Right lobe of liver (tissue), 6 donors: ENCODE data around the gene COCH. TPM values are rescaled to one million over a fixed set of nuclear protein-coding genes. Genes with fewer than 3 reads are reported as not detected.
A peak's percentile ranks its signal among the peaks of the same experiment; 100 is the strongest.
"Not testable (repeated sequence)": the region's sequence is repeated elsewhere in the genome, so short reads cannot be mapped to it uniquely, and the experiment has no call there.

Source experiments
- ATAC-seq, 4 donors: fragments of 200-7000 bp; cut with Tn5 transposase; one replicate each; pipeline ENCODE4 v1.9.1; 2020; ENCODE audit warnings: mild to moderate bottlenecking in 4 of 4, moderate library complexity in 4 of 4
- DNase-seq, 3 donors: peaks; one replicate each; pipeline ENCODE4 v3.0.0-alpha.2; 2020
- H3K27ac ChIP-seq, 3 donors: fragments of 200-600 bp; one replicate each; pipeline ENCODE4 v1.8.0; 2022
- H3K27me3 ChIP-seq, 2 donors: fragments of 200-600 bp; one replicate each; pipeline ENCODE4 v1.8.0; 2022
- H3K36me3 ChIP-seq, 4 donors: fragments of 200-600 bp; sonication (generic) in 1 of 4; one replicate each; pipeline versions ENCODE4 v1.5.1 to v1.8.0; 2017 to 2022; ENCODE audit warnings: control low read depth in 1 of 4
- H3K4me1 ChIP-seq, 4 donors: fragments of 200-600 bp; sonication (generic) in 1 of 4; one replicate each; pipeline versions ENCODE4 v1.5.1 to v1.8.0; 2017 to 2022; ENCODE audit warnings: control low read depth in 1 of 4
- H3K4me3 ChIP-seq, 3 donors: fragments of 200-600 bp; one replicate each; pipeline ENCODE4 v1.8.0; 2022
- H3K9me3 ChIP-seq, 4 donors: fragments of 200-600 bp; sonication (generic) in 1 of 4; one replicate each; pipeline versions ENCODE4 v1.5.1 to v1.8.0; 2017 to 2022; ENCODE audit warnings: control low read depth in 1 of 4
- POLR2A ChIP-seq: fragments of 450-650 bp; IDR thresholded peaks from one replicate; pipeline ENCODE4 v1.6.1; 2017; ENCODE audit warnings: antibody characterized with exemption, mild to moderate bottlenecking
- WGBS: methylation state at CpG from one replicate; pipeline ENCODE4 v1.1.6; 2018; ENCODE audit warnings: low coverage, low lambda C conversion rate; ENCODE audit not compliant: insufficient coverage; ENCODE audit errors: missing lambda C conversion rate; 5-methylcytosine and 5-hydroxymethylcytosine counted together
- intact Hi-C, 2 donors: fragments of 100-400 bp; cut with DNase I; formaldehyde crosslinking; loops; one replicate each; pipeline versions ENCODE4 v1.11.2 to v1.14.1; 2022
- total RNA-seq, 6 experiments: library from RNA; depleted of rRNA in 2 of 6; stranded (reverse); fragments of >200 nt in 2 of 6; fragmentation: NEBNext Ultra II Directional in 3 of 6; extraction: Animal tissue kit (Norgen Biotek cat#: 25700) in 3 of 6; gene quantifications; one replicate each; pipeline versions ENCODE4 v1.1.0 to v1.2.4, GENCODE V29; 2016 to 2023
- TF ChIP-seq, protein P1 (sequence below), 4 donors: fragments of 200-600 bp in 3 of 4; fragments of 450-650 bp in 1 of 4; IDR thresholded peaks; one replicate each; pipeline versions ENCODE4 v1.5.1 to v1.8.0; 2016 to 2022; ENCODE audit warnings: antibody characterized with exemption in 4 of 4, mild to moderate bottlenecking in 2 of 4
- donor health status: DM: no; HTN: yes; CAD: no.
- donor health status: DM: no; HTN: no; CAD: no.
- donor health status: DM: no; HTN: no; CAD: no.
- donor health status: DM: no; HTN: yes; CAD: no.
- donor health status: DM: no; HTN: yes; CAD: no.

COCH gene
- total RNA-seq, 6 experiments from 2014 or later = 0.14 to 2.9 (median 0.60) TPM; not detected in 1

DNA sequence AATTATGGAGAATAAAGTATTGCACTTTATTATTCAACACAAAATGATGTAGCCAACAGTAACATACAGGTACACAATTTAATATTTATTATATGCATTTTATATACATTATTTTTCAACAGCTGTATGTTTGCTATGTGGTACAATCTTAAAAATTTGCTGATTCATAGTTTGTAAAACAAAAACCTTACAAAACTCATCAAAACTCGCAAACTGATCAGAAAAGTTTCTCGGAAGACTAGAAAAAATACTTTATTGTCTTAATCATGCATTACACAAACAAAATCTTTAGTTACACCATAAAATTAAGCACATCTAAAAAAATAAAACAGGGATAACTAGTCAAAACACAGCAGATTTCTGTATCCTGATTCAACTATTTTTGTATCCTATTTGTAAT lies 19.5 kb downstream of the COCH start:
- WGBS = 92% methylated on average over 2 of the region's 2 CpGs
- H3K9me3 ChIP-seq = no peaks in the 10 kb centered on the region
- H3K4me3 ChIP-seq = no peak overlapping the region
- DNase-seq = no peak
- H3K27ac ChIP-seq = no peak overlapping the region
- H3K36me3 ChIP-seq = peaks cover 0 to 18% (median 5%) of the 10 kb centered on the region in 4 donors
- H3K27me3 ChIP-seq = no peaks in the 10 kb centered on the region
- intact Hi-C loops = no loop called here
- no peak for ATAC-seq
- H3K4me1 ChIP-seq = no peaks in the 10 kb centered on the region
- no peak for TF ChIP-seq POLR2A
- TF ChIP-seq, protein P1, sequence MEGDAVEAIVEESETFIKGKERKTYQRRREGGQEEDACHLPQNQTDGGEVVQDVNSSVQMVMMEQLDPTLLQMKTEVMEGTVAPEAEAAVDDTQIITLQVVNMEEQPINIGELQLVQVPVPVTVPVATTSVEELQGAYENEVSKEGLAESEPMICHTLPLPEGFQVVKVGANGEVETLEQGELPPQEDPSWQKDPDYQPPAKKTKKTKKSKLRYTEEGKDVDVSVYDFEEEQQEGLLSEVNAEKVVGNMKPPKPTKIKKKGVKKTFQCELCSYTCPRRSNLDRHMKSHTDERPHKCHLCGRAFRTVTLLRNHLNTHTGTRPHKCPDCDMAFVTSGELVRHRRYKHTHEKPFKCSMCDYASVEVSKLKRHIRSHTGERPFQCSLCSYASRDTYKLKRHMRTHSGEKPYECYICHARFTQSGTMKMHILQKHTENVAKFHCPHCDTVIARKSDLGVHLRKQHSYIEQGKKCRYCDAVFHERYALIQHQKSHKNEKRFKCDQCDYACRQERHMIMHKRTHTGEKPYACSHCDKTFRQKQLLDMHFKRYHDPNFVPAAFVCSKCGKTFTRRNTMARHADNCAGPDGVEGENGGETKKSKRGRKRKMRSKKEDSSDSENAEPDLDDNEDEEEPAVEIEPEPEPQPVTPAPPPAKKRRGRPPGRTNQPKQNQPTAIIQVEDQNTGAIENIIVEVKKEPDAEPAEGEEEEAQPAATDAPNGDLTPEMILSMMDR (IDR thresholded peaks at IDR 0.05) = no peak

- H3K27me3 ChIP-seq = no peaks in the 10 kb centered on the region
- ATAC-seq (no peak), DNase-seq (no peak)
- H3K27ac ChIP-seq = no peak overlapping the region
- H3K36me3 ChIP-seq = peaks cover 0 to 30% (median 5%) of the 10 kb centered on the region in 4 donors
- H3K4me1 ChIP-seq = no peaks in the 10 kb centered on the region
- intact Hi-C loops = no loop called here
- WGBS = 93% methylated on average over 4 of the region's 4 CpGs
- TF ChIP-seq, protein P1 (IDR thresholded peaks at IDR 0.05) = no peak
- no peak for TF ChIP-seq POLR2A
- H3K9me3 ChIP-seq = no peaks in the 10 kb centered on the region
- H3K4me3 ChIP-seq = no peak overlapping the region
Measured at GRCh38 chr14:30894923-30895515, 20.7 kb downstream of the COCH start.

DNA sequence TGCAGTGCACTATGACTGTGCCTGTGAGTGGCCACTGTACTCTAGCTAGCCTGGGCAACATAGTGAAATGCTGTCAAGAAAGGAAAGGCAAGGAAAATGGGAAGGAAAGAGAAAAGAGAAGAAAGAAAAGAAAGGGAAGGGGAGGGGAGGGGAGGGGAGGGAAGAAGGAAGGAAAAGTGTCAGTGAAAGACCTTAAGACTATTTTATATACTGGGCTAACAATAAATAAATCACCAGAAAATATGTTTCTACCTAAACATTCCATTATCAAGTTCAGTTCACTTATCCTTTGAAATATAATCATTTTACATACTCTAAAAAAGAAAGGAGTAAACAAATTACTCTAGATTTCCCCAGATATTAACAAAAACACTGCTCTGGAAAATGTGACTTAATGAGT lies 22.1 kb downstream of the COCH start:
- H3K27me3 ChIP-seq = no peaks in the 10 kb centered on the region
- no peaks in the 10 kb centered on the region for H3K9me3 ChIP-seq
- intact Hi-C loops = no loop called here
- H3K36me3 ChIP-seq = peaks cover 0 to 36% (median 5%) of the 10 kb centered on the region in 4 donors
- H3K4me1 ChIP-seq = no peaks in the 10 kb centered on the region
- no peak overlapping the region for H3K4me3 ChIP-seq
- no peak overlapping the region for H3K27ac ChIP-seq
- DNase-seq = no peak
- no peak for ATAC-seq
- TF ChIP-seq, protein P1 (IDR thresholded peaks at IDR 0.05) = no peak
- no peak for TF ChIP-seq POLR2A

DNA sequence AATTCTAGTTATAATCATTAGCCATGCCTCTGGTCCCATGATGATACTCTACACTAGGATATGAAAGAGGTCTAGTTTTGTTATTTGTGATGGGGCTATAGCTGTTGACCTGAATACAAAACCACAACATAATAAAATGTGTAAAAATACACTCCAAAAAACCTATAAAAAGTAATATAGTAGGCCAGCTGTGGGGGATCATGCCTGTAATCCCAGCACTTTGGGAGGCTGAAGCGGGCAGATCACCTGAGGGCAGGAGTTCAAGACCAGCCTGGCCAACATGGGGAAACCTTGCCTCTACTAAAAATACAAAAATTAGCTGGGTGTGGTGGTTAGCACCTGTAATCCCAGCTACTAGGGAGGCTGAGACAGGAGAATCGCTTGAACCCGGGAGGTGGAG lies 22.8 kb downstream of the COCH start:
- H3K27ac ChIP-seq, ATAC-seq, H3K9me3 ChIP-seq, H3K4me1 ChIP-seq, DNase-seq, H3K27me3 ChIP-seq, H3K4me3 ChIP-seq, intact Hi-C loops: not testable (repeated sequence)
- peaks cover 2 to 37% (median 5%) of the 10 kb centered on the region in 4 donors for H3K36me3 ChIP-seq
- WGBS = 83% methylated on average over 3 of the region's 3 CpGs

DNA sequence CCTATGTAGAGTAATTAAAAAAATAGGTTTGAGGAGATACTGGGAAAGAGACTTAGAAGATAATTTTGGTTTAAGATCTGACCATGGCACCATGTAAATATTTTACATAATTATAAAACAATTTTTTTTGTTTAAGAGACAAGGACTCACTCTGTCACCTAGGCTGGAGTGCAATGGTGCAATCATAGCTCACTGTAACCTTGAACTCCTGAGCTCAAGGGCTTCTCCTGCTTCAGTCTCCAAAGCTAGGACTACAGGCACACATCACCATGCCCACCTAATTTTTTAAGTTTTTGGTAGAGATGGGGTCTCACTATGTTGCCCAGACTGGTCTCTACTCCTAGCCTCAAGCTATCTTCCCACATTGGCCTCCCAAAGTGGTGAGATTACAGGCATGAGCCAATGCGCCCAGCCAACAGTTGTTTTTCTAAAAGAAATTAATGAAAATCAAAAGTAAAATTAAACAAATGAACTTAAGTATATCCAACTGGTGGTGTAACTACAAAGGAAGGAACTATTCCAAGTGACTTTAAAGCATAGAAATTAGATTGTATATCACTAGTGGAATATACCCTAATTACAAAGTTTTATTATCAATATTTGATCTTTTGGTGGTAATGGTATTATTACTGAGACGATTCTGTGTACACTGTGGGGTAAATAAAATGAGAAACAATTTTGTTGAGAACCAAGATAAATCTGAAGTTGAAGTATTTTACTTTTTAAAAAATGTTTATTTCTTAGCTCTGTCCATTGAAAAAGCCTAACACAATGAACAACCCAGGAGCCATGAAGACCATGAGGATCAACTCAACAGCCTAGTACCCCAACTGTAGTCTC lies 29.1 kb downstream of the COCH start:
- Histone ChIP-seq H3K36me3 (peaks cover 0 to 46% (median 10%) of the 10 kb centered on the region in 4 donors), H3K4me3 (no peak overlapping the region), H3K9me3 (no peaks in the 10 kb centered on the region), H3K4me1 (peaks cover 0 to 6% (median 0%) of the 10 kb centered on the region in 4 donors), H3K27ac (no peak overlapping the region), H3K27me3 (no peaks in the 10 kb centered on the region)
- TF ChIP-seq, protein P1 (IDR thresholded peaks at IDR 0.05) = no peak
- TF ChIP-seq POLR2A = no peak
- ATAC-seq (peak in 1 of 4 donors; percentile 37), DNase-seq (no peak)
- intact Hi-C loops = no loop called here
- WGBS = 86% methylated on average over 2 of the region's 2 CpGs
